ENCODE data around the gene RNF125.

The RNF125 gene

GRCh38 chr18:32018331-32019250 is at the start of gene RNF125:
TSS of gene RNF125 (plus strand) at chr18:32018825. CDS start at chr18:32018864, 39 bp downstream.
- no peaks in the 10 kb centered on the region for H3K9me3 ChIP-seq (ENCODE audit: severe bottlenecking)
- DNase-seq (ENCODE audit: low spot score) (peak; percentile 73), ATAC-seq (ENCODE audit: low read depth) (peak; percentile 92)
- TF ChIP-seq CTCF (IDR thresholded peaks at IDR 0.05; ENCODE audit: poor library complexity, severe bottlenecking) = no peak
- no peak within 1 kb of the TSS for H3K27ac ChIP-seq (ENCODE audit: poor library complexity, severe bottlenecking)
- no peaks in the 10 kb centered on the region for H3K36me3 ChIP-seq (ENCODE audit: low read depth)
- no peaks in the 10 kb centered on the region for H3K27me3 ChIP-seq (ENCODE audit: insufficient read depth, poor library complexity, severe bottlenecking)
- H3K4me1 ChIP-seq (ENCODE audit: insufficient read depth, poor library complexity, severe bottlenecking) = no peaks in the 10 kb centered on the region
- peak within 1 kb of the TSS; percentile 29 for H3K4me3 ChIP-seq (ENCODE audit: severe bottlenecking)

GRCh38 chr18:31970617-31971016 is 48.0 kb upstream of the RNF125 start:
- no peaks in the 10 kb centered on the region for H3K4me1 ChIP-seq (ENCODE audit: insufficient read depth, poor library complexity, severe bottlenecking)
- no peak for DNase-seq (ENCODE audit: low spot score)
- H3K27me3 ChIP-seq (ENCODE audit: insufficient read depth, poor library complexity, severe bottlenecking) = no peaks in the 10 kb centered on the region
- no peaks in the 10 kb centered on the region for H3K36me3 ChIP-seq (ENCODE audit: low read depth)
- no peak overlapping the region for H3K4me3 ChIP-seq (ENCODE audit: severe bottlenecking)
- ATAC-seq (ENCODE audit: low read depth) = no peak
- no peak for TF ChIP-seq CTCF (IDR thresholded peaks at IDR 0.05; ENCODE audit: poor library complexity, severe bottlenecking)
- H3K27ac ChIP-seq (ENCODE audit: poor library complexity, severe bottlenecking) = no peak overlapping the region
- peaks cover 9% of the 10 kb centered on the region for H3K9me3 ChIP-seq (ENCODE audit: severe bottlenecking)

GRCh38 chr18:31973929-31974546 is 44.6 kb upstream of the RNF125 start:
- DNase-seq (ENCODE audit: low spot score) (no peak), ATAC-seq (ENCODE audit: low read depth) (no peak)
- no peak for TF ChIP-seq CTCF (IDR thresholded peaks at IDR 0.05; ENCODE audit: poor library complexity, severe bottlenecking)

GRCh38 chr18:31976242-31976641 is 42.4 kb upstream of the RNF125 start:
- Histone ChIP-seq H3K9me3 (ENCODE audit: severe bottlenecking) (peaks cover 9% of the 10 kb centered on the region), H3K27me3 (ENCODE audit: insufficient read depth, poor library complexity, severe bottlenecking) (no peaks in the 10 kb centered on the region), H3K4me1 (ENCODE audit: insufficient read depth, poor library complexity, severe bottlenecking) (no peaks in the 10 kb centered on the region), H3K4me3 (ENCODE audit: severe bottlenecking) (no peak overlapping the region), H3K36me3 (ENCODE audit: low read depth) (no peaks in the 10 kb centered on the region), H3K27ac (ENCODE audit: poor library complexity, severe bottlenecking) (no peak overlapping the region)
- TF ChIP-seq CTCF (IDR thresholded peaks at IDR 0.05; ENCODE audit: poor library complexity, severe bottlenecking) = no peak
- no peak for ATAC-seq (ENCODE audit: low read depth)
- no peak for DNase-seq (ENCODE audit: low spot score)

More at GRCh38 chr18:31973929-31974546, 44.6 kb upstream of the RNF125 start:
- Histone ChIP-seq H3K36me3 (ENCODE audit: low read depth) (no peaks in the 10 kb centered on the region), H3K4me1 (ENCODE audit: insufficient read depth, poor library complexity, severe bottlenecking) (no peaks in the 10 kb centered on the region), H3K4me3 (ENCODE audit: severe bottlenecking) (no peak overlapping the region), H3K27ac (ENCODE audit: poor library complexity, severe bottlenecking) (no peak overlapping the region), H3K27me3 (ENCODE audit: insufficient read depth, poor library complexity, severe bottlenecking) (no peaks in the 10 kb centered on the region), H3K9me3 (ENCODE audit: severe bottlenecking) (peaks cover 9% of the 10 kb centered on the region)

All from RWPE2 (cell line).